GM21360 (cell line): Measurements from ENCODE around the gene LRP5.
"Not testable (repeated sequence)": the region's sequence is repeated elsewhere in the genome, so short reads cannot be mapped to it uniquely, and the experiment has no call there.

Experiments
- ATAC-seq: cut with Tn5 transposase; IDR thresholded peaks from one replicate; pipeline ENCODE4 v1.9.1; 2021; ENCODE audit warnings: mild to moderate bottlenecking, moderate library complexity; ENCODE audit not compliant: unreplicated experiment

LRP5 gene

DNA sequence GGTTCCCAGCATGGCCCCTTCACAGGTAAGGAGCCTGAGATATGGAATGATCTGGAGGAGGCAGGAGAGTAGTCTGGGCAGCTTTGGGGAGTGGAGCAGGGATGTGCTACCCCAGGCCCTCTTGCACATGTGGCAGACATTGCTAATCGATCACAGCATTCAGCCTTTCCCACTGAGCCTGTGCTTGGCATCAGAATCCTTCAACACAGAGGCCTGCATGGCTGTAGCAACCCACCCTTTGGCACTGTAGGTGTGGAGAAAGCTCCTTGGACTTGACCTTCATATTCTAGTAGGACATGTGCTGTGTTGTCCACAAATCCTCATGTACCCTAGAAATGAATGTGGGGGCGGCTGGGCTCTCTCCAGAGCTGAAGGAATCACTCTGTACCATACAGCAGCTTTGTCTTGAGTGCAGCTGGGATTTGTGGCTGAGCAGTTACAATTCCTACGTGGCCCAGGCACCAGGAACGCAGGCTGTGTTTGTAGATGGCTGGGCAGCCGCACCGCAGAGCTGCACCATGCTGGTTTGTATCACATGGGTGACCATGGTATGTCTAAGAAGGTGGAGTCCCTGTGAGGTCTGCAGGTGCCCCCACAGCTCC is 126.4 kb downstream of the LRP5 start:
- ATAC-seq: no peak

DNA sequence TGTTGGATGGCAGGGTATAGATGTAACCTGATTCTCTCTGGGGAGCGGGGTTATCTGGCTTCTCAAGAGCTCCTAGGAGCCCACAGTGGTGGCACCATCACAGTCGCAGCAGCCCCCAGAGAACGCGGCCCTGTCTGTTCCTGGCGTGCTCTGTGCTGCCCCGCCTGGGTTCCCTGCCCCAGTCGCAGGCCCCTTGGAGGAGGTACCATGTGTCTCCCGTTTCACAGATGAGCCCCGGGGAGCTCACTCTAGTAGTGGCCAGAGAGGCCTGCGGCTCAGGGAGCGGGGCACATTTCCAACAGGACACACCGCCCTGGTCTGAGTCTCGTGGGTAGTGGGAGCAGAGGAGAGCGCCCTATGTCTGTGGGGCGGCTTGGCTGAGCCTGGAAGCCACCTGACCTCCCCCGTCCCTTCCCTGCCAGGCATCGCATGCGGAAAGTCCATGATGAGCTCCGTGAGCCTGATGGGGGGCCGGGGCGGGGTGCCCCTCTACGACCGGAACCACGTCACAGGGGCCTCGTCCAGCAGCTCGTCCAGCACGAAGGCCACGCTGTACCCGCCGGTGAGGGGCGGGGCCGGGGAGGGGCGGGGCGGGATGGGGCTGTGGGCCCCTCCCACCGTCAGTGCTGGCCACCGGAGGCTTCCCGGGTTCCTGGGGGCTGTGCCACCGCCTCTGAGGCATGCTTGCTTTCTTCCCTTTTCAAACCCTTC is 127.1 kb downstream of the LRP5 start:
- no peak for ATAC-seq

DNA sequence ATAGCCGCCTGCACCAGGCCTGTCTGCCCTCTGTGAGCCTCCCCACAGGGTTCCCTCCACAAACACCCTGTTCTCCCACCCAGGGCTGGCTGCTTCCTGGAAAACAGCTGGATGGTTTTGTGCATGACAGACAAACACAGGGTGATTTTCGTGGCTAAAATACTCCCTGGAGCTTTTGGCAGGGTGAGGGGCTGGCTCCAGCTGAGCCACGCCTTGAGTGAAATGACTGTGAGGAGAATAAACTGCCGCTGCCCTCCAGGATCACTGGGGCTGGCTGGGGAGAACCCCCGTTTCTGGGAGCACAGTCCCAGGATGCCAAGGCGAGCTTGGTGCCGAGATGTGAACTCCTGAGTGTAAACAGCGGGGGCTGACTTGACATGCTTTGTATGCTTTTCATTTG is 127.8 kb downstream of the LRP5 start:
- no peak for ATAC-seq

DNA sequence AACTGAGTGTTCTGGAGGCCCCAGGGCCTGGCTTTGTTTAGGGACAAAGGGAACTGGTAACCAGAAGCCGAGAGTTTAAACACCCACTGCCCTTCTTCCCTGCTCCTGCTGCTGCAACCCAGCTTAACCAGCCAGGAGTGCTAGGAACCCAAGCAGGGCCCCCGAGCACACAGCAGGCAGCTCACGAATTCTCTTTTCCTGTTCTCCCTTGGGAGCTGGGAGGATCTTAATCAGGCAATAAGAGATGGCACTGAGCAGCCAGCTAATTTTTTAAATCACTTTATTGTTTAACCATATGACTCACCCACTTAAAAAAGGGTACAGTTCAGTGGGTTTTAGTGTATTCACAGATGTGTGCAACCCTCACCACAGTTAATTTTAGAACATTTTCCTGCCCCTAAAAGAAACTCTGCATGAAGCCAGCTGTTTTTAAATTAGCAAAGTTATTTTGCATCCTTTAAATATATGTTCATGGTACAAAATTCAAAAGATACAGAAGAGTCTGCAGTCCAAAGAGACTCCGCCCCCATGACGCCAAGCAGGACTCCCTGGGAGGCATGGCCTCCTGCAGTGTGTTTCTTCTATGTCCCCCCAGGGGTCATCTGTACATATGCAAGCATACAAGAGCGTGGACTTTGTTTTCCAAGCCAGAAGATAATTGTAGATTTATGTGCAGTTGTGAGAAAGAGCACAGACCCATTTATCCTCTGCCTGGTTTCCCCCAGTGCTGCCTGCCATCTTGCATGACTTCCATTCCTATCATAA is 129.3 kb downstream of the LRP5 start:
- no peak for ATAC-seq

DNA sequence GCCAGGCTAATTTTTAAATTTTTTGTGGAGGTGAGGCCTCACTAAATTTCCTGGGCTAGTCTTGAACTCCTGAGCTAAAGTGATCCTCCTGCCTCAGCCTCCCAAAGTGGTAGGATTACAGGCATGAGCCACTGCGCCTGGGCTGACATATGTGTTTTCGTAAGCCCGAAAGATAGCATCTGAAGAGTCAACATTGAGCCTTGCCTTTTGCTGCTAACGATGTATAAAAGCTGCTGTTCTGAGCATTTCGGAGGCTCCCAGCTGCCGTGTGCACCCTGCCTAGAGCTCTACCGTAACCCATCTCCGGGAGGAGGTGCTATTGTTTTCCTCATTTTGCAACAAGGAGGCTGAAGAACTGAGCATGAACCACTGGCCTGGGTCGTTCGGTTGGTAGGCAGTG is 130.0 kb downstream of the LRP5 start:
- ATAC-seq: no peak

DNA sequence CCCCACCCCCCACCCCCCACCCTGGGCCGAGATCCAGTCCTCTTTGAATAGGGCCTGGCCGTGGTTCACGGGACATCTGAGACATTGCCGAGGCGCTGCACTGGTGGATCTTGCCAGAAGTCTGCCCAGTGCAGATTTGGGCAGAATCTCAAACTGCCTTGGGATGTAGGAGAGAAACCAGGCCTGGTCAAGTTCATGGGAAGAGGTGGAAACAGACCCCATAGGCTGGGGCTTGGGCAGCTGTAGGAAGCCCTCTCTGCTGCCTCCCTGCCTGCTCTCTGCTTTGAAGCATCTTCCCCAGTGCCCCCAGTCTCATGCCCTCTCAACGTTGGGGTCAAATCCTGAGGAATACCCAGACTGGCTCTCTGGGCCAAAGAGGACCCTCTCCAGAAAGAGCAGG is 132.2 kb downstream of the LRP5 start:
- no peak for ATAC-seq

DNA sequence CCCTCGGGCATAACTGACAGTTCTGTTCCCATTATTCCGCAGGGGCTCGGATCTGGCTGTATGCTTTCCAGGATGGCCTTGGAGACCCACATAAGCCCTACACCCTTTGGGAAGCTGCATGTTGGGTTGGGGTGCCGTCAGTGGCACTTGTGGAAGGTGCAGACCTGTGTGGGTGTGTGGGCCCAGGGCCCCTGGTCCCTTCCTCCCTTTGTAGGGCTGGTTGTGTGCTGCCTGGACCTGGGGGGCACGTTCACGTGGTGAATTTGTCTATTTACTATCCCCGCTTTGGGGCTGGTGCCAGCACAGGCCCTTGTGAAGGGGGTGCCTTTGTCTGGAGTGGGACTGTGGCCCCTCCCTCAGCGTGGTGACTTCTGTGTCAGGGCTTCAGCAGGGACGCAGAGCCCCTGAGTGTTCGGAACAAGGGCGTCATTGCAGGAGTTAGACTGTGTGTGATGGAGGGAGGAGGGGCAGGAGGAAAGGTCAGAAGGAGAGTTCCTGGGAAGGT is 133.2 kb downstream of the LRP5 start:
- ATAC-seq: no peak

DNA sequence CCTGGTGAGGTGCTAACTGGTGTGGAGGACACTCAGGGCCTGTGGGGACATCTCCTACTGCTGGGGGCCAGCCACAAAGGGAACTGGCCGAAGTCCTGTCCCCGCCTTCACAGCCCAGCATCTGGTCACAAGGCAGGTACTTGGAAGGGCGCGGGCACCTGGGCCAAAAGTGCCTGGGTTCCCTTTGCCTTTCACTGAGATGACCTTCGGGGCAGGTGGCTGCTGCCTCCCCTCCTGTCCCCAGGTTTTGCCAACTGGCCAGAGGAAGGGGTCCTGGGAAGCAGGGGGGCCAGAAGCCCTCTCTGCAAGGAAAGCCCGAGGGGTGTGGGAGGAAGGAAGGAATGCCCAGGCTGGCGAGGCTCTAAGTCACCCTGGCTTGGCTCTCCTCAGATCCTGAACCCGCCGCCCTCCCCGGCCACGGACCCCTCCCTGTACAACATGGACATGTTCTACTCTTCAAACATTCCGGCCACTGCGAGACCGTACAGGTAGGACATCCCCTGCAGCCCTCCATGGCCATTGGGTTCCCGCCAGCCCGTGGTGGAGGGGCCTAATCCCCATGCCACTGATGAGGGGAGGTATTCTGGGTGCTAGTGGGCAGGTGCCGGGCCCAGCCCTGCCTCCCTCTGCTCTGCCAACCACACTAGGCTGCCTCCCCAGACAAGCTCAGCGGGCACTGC is 133.8 kb downstream of the LRP5 start:
- no peak for ATAC-seq

DNA sequence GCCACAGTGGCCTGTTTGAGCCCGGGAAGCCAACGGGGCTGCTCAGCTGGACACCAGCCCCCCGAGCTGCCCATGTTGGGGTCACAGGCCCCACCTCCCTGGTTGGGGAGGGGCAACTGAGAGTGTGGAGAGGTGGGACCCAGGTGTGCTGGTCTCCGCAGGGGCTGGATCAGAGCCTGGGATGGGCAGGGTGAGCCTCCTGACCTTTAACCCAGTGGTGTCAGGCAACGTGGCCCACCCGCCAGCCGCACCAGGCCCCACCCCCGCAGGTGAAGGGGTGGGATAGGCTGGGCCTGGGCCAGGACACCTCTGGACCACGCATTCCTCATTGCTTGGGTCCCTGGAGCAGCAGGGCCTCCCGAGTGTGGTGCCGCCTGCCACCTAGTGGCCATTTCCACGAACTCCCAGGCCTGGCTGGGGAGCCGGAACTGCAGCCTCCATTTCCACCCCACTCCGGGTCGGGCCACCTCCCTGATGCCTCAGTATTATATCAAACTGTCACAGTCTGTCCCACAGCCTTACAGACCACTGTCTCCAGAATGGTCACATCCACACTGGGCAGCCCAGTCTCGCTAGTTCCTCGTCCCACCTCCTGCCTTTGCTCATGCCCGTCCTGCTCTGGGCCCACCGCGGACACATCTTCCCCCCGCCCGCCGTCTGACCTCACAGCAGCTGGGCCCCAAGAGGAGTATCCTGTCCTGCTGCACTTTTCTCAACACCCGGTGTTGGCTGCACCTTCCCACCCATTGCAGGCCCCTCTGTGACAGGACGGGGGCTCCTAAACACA is 134.8 kb downstream of the LRP5 start:
- ATAC-seq: no peak

DNA sequence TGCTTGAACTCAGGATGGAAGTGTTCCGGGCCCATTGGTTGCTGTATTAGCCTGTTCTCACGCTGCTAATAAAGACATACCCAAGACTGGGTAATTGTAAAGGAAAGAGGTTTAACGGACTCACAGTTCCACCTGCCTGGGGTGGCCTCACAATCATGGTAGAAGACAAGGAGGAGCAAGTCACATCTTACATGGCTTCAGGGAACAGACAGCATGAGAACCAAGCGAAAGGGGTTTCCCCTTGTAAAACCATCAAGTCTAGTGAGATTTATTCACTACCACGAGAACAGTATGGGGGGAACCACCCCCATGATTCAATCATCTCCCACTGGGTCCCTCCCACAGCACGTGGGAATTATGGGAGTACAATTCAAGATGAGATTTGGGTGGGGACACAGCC is 135.5 kb downstream of the LRP5 start:
- not testable (repeated sequence) for ATAC-seq

DNA sequence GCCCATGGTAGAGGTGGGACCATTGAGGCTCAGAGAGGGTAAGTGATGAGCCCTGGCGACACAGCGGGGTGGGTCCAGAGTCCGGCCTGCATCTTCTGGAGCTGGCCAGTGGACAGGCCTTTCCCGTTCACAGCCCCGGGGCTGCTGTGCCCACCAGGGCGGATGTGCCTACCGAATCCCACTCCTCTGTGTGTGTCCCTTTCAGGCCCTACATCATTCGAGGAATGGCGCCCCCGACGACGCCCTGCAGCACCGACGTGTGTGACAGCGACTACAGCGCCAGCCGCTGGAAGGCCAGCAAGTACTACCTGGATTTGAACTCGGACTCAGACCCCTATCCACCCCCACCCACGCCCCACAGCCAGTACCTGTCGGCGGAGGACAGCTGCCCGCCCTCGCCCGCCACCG is 136.2 kb downstream of the LRP5 start:
- no peak for ATAC-seq

DNA sequence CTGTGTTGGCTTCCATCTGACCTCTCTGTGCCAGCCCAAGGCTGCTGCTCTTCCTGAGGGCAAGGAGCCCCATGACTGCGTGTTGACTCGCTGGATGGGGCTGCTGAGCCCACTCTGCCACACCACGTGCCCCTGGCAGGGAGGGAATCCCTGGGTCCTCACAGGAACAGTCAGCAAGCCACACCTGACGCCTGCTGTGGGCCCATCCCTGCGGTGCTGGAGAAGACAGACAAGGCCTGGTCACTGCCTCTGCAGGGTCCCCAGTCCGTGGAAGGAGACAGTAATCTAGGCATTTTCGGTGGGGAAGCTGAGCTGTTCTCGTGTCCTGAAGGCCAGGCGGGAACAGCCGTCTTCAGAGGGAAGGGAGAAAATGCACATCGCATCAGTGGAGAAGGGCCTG is 137.6 kb downstream of the LRP5 start:
- no peak for ATAC-seq

DNA sequence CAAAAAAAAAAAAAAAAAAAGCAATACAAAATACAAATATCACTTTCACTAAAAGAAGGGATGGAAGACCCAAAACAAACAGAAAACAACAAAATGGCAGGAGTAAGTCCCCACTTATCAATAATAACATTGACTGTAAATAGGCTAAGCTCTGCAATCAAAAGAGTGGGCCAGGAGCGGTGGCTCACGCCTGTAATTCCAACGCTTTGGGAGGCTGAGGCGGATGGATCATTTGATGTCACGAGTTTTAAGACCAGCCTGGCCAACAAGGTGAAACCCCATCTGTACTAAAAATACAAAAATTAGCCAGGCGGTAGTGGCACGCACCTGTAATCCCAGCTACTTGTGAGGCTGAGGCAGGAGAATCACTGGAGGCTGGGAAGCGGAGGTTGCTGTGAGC is 138.3 kb downstream of the LRP5 start:
- no peak for ATAC-seq

DNA sequence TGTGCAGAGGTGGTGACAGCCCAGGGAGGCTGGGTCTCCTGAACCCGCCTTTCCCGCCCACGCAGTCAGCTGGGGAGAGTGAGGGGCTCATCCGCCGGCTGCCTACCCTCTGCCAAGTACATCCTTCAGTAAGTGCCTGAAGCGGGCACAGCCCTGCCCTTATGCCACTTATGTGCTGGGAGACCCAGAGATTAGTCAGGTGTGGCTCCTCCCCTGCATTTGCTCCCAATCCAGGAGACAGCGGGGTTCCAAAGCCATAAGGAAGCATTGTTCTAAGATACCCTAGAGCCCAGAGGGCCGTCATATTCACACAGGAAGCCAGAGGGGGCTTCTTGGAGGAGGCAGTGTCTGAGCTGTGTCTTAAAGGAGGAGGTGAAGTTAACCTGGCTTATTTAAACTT is 142.4 kb downstream of the LRP5 start:
- no peak for ATAC-seq

DNA sequence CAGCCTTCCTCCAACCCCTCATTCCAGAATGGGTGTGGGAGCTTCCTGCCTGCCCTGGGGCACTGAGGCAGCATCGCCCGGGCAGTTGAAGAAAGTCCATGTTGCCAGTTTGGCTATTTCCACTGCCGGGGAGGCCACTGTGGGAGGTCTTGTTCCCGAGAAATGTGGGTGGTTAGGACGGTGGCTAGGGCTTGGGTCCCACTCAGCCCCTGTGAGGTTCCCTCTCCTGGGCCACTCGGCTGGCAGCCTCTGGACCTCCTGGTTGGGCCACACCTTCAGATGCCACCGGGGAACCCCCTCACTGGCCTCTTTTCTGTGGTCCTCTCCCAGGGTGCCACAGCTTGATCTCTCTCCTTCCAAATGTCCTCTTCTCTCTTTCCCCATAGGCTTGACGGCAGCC is 143.1 kb downstream of the LRP5 start:
- ATAC-seq: no peak

DNA sequence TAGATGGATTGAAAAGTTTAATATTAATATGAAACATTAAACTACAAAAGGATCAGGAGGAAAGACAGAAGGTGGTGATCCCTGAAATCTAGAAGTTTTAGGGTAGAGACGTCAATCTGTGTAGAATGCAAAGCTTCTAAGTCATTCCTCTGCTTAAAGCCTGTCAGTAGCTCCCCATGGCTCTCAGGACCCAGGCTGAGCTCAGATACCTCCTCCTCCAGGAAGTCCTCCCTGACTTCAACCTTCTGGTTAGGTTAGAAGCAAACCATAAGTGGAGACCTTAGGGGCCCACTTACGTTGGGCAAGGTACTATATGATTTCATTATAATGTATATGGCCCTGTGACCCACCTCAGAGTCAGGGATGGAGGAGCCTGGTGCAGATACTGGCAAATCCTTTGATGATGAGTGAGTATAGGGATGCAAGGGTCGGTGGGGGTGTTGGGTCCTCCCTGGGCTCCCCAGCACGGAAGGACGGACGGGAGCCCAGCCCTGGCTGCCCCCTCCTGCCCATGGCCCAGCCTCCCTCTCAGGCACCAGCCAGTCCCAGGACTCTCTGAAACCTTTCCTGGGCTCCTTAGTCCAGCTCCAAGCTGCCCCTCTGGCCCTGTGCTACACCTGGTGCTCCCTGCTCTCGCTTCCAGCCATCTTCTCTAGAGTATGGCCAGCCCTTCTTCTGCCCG is 145.0 kb downstream of the LRP5 start:
- ATAC-seq: no peak

DNA sequence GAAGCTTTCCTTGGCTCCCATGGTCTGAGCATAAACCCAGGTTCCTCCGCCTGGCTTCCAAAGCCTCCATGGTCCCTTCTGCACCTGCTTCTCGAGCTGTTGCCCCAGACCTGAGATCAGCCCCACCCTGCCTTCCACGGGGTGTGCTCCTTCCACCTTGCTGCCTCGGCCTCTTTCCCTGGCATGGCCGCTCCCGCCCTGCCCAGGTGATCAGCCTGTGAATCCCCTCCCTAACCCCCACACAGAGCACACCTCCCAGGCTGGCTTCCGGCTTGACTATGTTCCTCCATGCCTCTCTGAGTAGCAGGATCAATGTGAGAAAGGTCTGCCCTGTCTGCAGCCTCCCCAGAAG is 145.5 kb downstream of the LRP5 start:
- ATAC-seq: no peak

DNA sequence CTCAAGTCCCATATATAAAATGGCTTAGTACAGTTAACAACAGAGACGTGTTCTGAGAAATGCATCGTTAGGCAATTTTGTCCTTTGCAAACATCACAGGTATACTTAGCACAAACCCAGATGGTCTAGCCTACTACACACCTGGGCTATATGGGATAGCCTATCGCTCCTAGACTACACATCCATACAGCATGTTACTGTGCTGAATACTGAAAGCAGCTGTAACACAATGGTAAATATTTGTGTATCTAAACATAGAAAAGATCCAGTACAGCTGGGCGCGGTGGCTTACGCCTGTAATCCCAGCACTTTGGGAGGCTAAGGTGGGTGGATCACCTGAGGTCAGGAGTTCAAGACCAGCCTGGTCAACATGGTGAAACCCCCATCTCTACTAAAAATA is 145.9 kb downstream of the LRP5 start:
- ATAC-seq: not testable (repeated sequence)

DNA sequence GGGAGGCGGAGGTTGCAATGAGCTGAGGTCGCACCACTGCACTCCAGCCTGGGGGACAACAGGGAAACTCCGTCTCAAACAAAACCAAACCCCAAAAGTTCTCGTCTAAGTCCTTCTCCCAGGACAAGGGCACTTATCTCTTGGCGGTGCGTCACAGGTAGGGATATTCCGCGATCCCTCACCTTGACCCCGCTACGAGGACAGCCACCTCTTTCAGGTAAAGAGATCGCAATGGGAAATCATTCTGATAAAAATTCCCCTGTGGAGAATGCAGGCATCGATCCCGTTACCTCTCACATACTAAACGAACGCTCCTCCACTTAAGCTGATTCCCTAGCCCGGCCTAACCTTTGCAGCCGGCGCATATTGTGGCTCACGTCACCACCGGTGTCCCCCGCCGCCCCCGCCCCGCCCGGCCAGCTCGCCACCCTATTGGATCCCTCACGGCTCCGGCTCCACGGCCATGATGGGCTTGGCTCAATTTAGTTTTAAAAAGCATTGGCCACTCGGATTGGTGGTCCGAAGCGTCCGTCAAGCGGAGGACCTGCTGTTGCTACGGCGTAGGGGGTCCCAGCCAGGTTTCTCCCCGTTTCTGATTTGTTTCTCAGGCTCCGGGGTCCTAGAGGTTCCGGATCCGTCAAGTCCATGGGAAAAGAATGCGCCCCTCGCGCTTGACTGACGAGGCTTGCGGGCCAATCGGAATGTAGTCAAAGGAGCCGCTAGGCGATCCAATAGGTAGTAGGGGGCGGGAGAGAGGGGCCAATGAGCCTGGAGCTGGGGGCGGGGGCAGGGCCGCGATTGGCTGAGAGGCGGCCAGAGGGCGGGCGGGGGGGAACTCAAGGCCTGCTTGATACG is 147.7 kb downstream of the LRP5 start:
- peak; percentile 72 for ATAC-seq
